Brain microvascular endothelial cell (primary cell): ENCODE data around the gene TMEM86B.
A peak's percentile ranks its signal among the peaks of the same experiment; 100 is the strongest.

Source experiments
- DNase-seq: peaks from one replicate; pipeline ENCODE4 v3.0.0-alpha.2; 2020
- H3K27ac ChIP-seq: fragments of 250-450 bp; sonication (Bioruptor Pico); 2 replicates; pipeline ENCODE4 v1.5.1; 2020; ENCODE audit warnings: mild to moderate bottlenecking, moderate library complexity
- H3K27me3 ChIP-seq: fragments of 250-450 bp; sonication (Bioruptor Pico); replicated peaks from 2 replicates; pipeline ENCODE4 v1.5.1; 2020; ENCODE audit warnings: mild to moderate bottlenecking
- H3K36me3 ChIP-seq: fragments of 250-450 bp; sonication (Bioruptor Pico); replicated peaks from 2 replicates; pipeline ENCODE4 v1.5.1; 2020; ENCODE audit warnings: mild to moderate bottlenecking
- H3K4me3 ChIP-seq: 2 replicates; pipeline ENCODE4 v1.5.1; 2011; ENCODE audit warnings: low read depth, mild to moderate bottlenecking, control low read depth, low read length, moderate library complexity
- in situ Hi-C: cut with HindIII; loops from 2 replicates; pipeline ENCODE4 v1.10.0; 2017; ENCODE audit warnings: low sequenced_read_pairs, low pct_ligation_motif_present
- TF ChIP-seq, protein P1 (sequence below): IDR thresholded peaks from 2 replicates; pipeline ENCODE4 v1.5.1; 2011; ENCODE audit warnings: low read depth, mild to moderate bottlenecking, moderate library complexity, low read length, control low read depth, inconsistent platforms; ENCODE audit errors: missing control alignments

Gene TMEM86B

DNA sequence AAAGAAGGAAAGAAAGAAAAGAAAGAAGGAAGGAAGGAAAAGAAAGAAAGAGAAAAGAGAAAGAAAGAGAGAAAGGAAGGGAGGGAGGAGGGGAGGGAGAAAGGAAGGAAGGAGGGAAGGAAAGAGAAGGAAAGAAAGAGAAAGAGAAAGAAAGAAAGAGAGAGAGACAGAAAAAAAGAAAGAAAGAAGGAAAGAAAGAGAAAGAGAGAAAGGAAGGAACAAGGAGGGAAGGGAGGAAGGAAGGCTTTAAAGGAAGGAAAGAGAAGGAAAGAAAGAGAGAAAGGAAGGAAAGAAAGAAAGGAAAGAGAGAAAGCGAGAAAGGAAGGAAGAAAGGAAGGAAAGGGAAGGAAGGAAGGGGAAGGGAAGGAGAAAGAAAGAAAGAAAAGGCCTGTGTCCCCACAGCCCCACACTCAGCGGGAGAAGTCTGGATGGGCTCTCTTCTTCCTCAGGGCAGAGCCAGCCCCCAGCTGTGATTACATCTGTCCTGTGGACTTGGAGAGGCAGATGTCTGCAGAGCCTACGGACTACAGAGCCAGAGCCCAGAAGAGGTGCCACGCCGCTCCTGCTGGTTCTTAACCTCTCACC lies 28.9 kb downstream of the TMEM86B start:
- no peak for DNase-seq
- Histone ChIP-seq H3K27me3 (no peaks in the 10 kb centered on the region), H3K4me3 (no peak overlapping the region), H3K36me3 (no peaks in the 10 kb centered on the region), H3K27ac (no peak overlapping the region)
- in situ Hi-C loops: no loop called here
- TF ChIP-seq, protein P1, sequence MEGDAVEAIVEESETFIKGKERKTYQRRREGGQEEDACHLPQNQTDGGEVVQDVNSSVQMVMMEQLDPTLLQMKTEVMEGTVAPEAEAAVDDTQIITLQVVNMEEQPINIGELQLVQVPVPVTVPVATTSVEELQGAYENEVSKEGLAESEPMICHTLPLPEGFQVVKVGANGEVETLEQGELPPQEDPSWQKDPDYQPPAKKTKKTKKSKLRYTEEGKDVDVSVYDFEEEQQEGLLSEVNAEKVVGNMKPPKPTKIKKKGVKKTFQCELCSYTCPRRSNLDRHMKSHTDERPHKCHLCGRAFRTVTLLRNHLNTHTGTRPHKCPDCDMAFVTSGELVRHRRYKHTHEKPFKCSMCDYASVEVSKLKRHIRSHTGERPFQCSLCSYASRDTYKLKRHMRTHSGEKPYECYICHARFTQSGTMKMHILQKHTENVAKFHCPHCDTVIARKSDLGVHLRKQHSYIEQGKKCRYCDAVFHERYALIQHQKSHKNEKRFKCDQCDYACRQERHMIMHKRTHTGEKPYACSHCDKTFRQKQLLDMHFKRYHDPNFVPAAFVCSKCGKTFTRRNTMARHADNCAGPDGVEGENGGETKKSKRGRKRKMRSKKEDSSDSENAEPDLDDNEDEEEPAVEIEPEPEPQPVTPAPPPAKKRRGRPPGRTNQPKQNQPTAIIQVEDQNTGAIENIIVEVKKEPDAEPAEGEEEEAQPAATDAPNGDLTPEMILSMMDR: no peak

GRCh38 chr19:55198651-55199050 lies 29.9 kb downstream of the TMEM86B start:
- Histone ChIP-seq H3K27ac (no peak overlapping the region), H3K27me3 (no peaks in the 10 kb centered on the region), H3K4me3 (no peak overlapping the region), H3K36me3 (no peaks in the 10 kb centered on the region)
- in situ Hi-C loops: no loop called here
- TF ChIP-seq, protein P1: no peak
- no peak for DNase-seq

DNA sequence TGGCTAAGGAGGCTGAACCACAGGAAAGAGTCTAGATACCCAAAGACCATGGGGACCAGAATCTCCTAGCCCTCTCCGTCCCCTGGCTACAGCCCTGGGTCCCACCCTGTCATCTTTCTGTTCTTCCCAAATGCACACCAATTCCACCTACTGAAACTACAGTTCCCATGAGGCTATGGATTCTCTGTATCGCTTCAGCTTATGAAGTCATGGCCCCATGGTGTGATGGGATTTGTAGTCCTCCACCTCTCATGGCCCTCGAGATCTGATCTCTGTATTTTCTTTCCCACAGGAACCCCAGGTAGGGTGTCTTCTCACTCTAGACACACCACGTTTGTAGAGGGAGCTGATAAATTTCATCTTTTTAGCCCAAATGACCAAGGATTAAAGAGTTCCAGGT lies 31.0 kb downstream of the TMEM86B start:
- TF ChIP-seq, protein P1: no peak
- no peaks in the 10 kb centered on the region for H3K36me3 ChIP-seq
- no peak for DNase-seq
- in situ Hi-C loops: no loop called here
- no peaks in the 10 kb centered on the region for H3K27me3 ChIP-seq
- no peak overlapping the region for H3K27ac ChIP-seq
- no peak overlapping the region for H3K4me3 ChIP-seq

DNA sequence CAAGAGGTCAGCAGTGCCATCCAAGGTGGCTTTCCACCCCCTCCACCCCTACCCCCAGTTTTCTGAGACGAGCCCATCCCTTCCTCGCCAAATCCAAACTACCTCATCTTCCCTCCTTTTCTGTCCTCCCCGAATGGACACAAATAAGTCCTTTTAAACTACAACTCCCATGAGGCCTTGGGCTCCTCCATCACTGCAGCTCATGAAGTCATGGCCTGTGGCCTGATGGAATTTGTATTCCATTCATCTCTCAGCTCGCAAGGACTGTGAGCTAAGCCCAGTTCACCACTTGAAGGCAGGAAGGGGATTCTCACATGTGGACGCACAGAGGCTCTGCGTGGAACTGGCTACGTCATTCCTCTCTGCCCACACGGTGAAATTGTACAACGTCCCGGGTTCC lies 31.8 kb downstream of the TMEM86B start:
- H3K4me3 ChIP-seq: no peak overlapping the region
- no peaks in the 10 kb centered on the region for H3K36me3 ChIP-seq
- TF ChIP-seq, protein P1: no peak
- in situ Hi-C loops: no loop called here
- H3K27me3 ChIP-seq: no peaks in the 10 kb centered on the region
- no peak overlapping the region for H3K27ac ChIP-seq
- no peak for DNase-seq

- H3K27me3 ChIP-seq: no peaks in the 10 kb centered on the region
- no peak overlapping the region for H3K27ac ChIP-seq
- TF ChIP-seq, protein P1: no peak
- H3K4me3 ChIP-seq: no peak overlapping the region
- no peak for DNase-seq
- H3K36me3 ChIP-seq: no peaks in the 10 kb centered on the region
- in situ Hi-C loops: no loop called here
Observed at GRCh38 chr19:55193481-55193880, 35.1 kb downstream of the TMEM86B start.

DNA sequence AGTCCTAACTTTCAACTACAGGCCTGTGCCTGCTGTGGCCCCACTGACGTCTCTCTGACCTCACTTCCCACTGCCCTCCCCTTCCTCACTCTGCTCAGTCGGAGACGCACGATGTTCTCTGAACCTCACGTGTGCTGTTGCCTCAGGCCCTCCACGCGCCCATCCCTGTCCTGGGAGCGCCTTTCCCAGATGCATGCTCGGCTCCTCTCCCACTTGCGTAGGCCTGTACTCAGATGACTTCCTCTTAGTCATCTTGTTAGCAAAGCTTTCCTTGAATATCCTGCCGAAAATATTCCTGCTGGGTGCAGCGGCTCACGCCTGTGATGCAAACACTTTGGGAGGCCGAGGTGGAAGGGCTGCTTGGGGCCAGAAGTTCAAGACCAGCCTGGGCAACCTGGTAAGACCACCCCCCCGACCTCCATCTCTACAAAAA lies 39.1 kb downstream of the TMEM86B start:
- H3K27ac ChIP-seq: peak overlapping the region; percentile 77
- TF ChIP-seq, protein P1: no peak
- in situ Hi-C loops: no loop called here
- H3K27me3 ChIP-seq: no peaks in the 10 kb centered on the region
- peak; percentile 96 for DNase-seq
- H3K4me3 ChIP-seq: no peak overlapping the region
- no peaks in the 10 kb centered on the region for H3K36me3 ChIP-seq
